ENCODE data around the gene SLC4A2.

The SLC4A2 gene

DNA sequence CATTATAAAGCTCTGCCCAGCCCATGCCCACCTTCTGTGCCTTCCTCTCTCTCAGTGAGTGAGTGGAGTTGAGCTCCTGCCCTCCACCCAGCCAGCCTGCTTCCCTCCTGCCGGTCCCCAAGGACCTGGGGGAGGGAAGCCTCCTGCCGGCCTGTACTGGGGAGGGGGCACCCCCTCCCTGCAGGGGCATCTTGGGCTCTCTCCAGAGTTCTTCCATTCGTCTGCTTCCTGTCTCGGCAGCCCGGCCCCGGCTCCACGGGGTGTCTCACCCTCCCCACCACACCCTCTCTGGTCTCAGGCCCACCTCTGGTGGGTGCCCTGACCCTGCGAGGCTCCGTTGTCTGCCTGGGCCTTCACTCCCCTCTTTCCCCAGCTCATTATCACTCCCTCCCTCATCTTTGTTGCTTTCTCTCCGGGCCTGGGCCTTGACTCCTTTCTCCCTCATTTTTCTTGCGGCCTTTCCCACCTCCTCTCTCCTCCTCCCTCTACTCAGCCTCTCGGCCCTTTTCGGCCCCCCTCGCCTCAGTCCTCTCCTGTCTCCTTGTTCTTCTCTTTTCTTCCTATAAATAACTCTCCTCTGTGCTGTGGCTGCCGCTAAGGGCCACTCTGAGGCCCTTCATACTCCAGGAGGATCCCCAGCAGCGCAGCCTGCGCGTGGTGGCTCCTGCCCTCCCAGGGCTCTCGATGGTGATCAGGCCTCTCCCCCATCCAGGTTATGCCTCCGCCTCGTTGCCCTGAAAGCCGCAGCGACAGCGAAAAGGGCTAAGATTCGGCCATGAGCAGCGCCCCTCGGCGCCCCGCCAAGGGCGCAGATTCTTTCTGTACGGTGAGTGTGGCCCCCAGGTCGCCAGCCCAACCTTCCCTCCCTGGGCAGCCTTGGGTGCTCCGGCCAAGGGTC, 2.1 kb downstream of the SLC4A2 start:
- peak overlapping the region; percentile 82 for H3K9ac ChIP-seq (ENCODE audit: low read depth, low read length)
- H3K4me1 ChIP-seq (ENCODE audit: control insufficient read depth, insufficient read depth, low read length), result peaks cover 49% of the 10 kb centered on the region

GRCh38 chr7:151062111-151062398, 2.7 kb downstream of the SLC4A2 start:
- H3K4me1 ChIP-seq (ENCODE audit: control insufficient read depth, insufficient read depth, low read length), result peaks cover 44% of the 10 kb centered on the region
- peaks cover 30% of the 10 kb centered on the region for H3K36me3 ChIP-seq (ENCODE audit: insufficient read depth, low read length)
- H3K27me3 ChIP-seq (ENCODE audit: control insufficient read depth, insufficient read depth, low read length), result no peaks in the 10 kb centered on the region
- H3K4me3 ChIP-seq (ENCODE audit: low read length), result peak overlapping the region; percentile 87
- peak overlapping the region; percentile 94 for H3K4me2 ChIP-seq (ENCODE audit: low read length)
- no peak overlapping the region for H3K9ac ChIP-seq (ENCODE audit: low read depth, low read length)
- no peaks in the 10 kb centered on the region for H3K9me3 ChIP-seq (replicated peaks; ENCODE audit: low read length)

More for the DNA sequence above, 2.1 kb downstream of the SLC4A2 start:
- Histone ChIP-seq H3K9me3 (replicated peaks; ENCODE audit: low read length) (no peaks in the 10 kb centered on the region), H3K4me3 (ENCODE audit: low read length) (peak overlapping the region; percentile 87), H3K4me2 (ENCODE audit: low read length) (peak overlapping the region; percentile 94), H3K27me3 (ENCODE audit: control insufficient read depth, insufficient read depth, low read length) (no peaks in the 10 kb centered on the region), H3K36me3 (ENCODE audit: insufficient read depth, low read length) (peaks cover 24% of the 10 kb centered on the region)

GRCh38 chr7:151062399-151063211, 3.2 kb downstream of the SLC4A2 start:
- Histone ChIP-seq H3K4me3 (ENCODE audit: low read length) (peak overlapping the region; percentile 87), H3K27me3 (ENCODE audit: control insufficient read depth, insufficient read depth, low read length) (no peaks in the 10 kb centered on the region), H3K4me1 (ENCODE audit: control insufficient read depth, insufficient read depth, low read length) (peaks cover 46% of the 10 kb centered on the region), H3K9me3 (replicated peaks; ENCODE audit: low read length) (no peaks in the 10 kb centered on the region), H3K9ac (ENCODE audit: low read depth, low read length) (peak overlapping the region; percentile 34), H3K4me2 (ENCODE audit: low read length) (peak overlapping the region; percentile 94), H3K36me3 (ENCODE audit: insufficient read depth, low read length) (peaks cover 35% of the 10 kb centered on the region)

- no peak overlapping the region for H3K9ac ChIP-seq (ENCODE audit: low read depth, low read length)
- H3K4me2 ChIP-seq (ENCODE audit: low read length), result peak overlapping the region; percentile 50
- H3K9me3 ChIP-seq (replicated peaks; ENCODE audit: low read length), result no peaks in the 10 kb centered on the region
- peaks cover 50% of the 10 kb centered on the region for H3K4me1 ChIP-seq (ENCODE audit: control insufficient read depth, insufficient read depth, low read length)
- H3K27me3 ChIP-seq (ENCODE audit: control insufficient read depth, insufficient read depth, low read length), result no peaks in the 10 kb centered on the region
- H3K4me3 ChIP-seq (ENCODE audit: low read length), result no peak overlapping the region
- H3K36me3 ChIP-seq (ENCODE audit: insufficient read depth, low read length), result peaks cover 41% of the 10 kb centered on the region
These were observed 3.8 kb downstream of the SLC4A2 start for GRCh38 chr7:151063212-151063561.

GRCh38 chr7:151064454-151064853, 5.1 kb downstream of the SLC4A2 start:
- no peaks in the 10 kb centered on the region for H3K9me3 ChIP-seq (replicated peaks; ENCODE audit: low read length)
- H3K36me3 ChIP-seq (ENCODE audit: insufficient read depth, low read length), result peaks cover 51% of the 10 kb centered on the region
- peaks cover 39% of the 10 kb centered on the region for H3K4me1 ChIP-seq (ENCODE audit: control insufficient read depth, insufficient read depth, low read length)
- H3K27me3 ChIP-seq (ENCODE audit: control insufficient read depth, insufficient read depth, low read length), result no peaks in the 10 kb centered on the region
- H3K4me2 ChIP-seq (ENCODE audit: low read length), result no peak overlapping the region
- H3K4me3 ChIP-seq (ENCODE audit: low read length), result no peak overlapping the region
- no peak overlapping the region for H3K9ac ChIP-seq (ENCODE audit: low read depth, low read length)

- Histone ChIP-seq H3K9ac (ENCODE audit: low read depth, low read length) (no peak overlapping the region), H3K27me3 (ENCODE audit: control insufficient read depth, insufficient read depth, low read length) (no peaks in the 10 kb centered on the region), H3K4me3 (ENCODE audit: low read length) (no peak overlapping the region), H3K36me3 (ENCODE audit: insufficient read depth, low read length) (peaks cover 56% of the 10 kb centered on the region), H3K4me2 (ENCODE audit: low read length) (no peak overlapping the region), H3K9me3 (replicated peaks; ENCODE audit: low read length) (no peaks in the 10 kb centered on the region), H3K4me1 (ENCODE audit: control insufficient read depth, insufficient read depth, low read length) (peaks cover 39% of the 10 kb centered on the region)
These were observed 5.6 kb downstream of the SLC4A2 start for GRCh38 chr7:151064993-151065392.

GRCh38 chr7:151065516-151065915, 6.1 kb downstream of the SLC4A2 start:
- H3K36me3 ChIP-seq (ENCODE audit: insufficient read depth, low read length), result peaks cover 60% of the 10 kb centered on the region
- no peak overlapping the region for H3K9ac ChIP-seq (ENCODE audit: low read depth, low read length)
- peaks cover 39% of the 10 kb centered on the region for H3K4me1 ChIP-seq (ENCODE audit: control insufficient read depth, insufficient read depth, low read length)
- no peaks in the 10 kb centered on the region for H3K27me3 ChIP-seq (ENCODE audit: control insufficient read depth, insufficient read depth, low read length)
- no peaks in the 10 kb centered on the region for H3K9me3 ChIP-seq (replicated peaks; ENCODE audit: low read length)
- H3K4me2 ChIP-seq (ENCODE audit: low read length), result no peak overlapping the region
- no peak overlapping the region for H3K4me3 ChIP-seq (ENCODE audit: low read length)

DNA sequence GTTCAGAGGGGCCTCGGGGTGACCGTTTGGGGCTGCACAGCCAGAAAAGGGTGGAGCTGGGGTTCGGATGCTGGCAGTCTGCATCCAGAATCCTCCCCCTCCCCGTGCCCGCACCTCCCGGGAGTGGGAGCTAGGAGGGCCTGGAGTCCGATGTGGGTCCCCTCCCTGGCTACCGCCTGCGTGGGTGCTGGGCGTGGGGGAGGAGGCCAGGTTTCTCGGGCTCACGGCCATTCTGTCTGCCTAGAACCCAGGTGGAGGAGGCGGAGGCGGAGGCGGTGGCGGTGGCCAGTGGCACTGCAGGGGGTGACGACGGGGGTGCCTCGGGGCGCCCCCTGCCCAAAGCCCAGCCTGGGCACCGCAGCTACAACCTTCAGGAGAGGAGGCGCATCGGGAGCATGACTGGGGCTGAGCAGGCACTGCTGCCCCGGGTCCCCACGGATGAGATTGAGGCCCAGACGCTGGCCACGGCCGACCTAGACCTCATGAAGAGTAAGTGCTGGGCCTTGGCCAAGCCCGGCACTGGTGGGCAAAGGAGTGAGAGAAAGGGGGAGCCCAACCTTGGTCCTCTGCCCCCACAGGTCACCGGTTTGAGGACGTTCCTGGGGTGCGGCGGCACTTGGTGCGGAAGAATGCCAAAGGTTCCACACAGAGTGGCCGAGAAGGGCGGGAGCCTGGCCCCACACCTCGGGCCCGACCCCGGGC, 7.0 kb downstream of the SLC4A2 start:
- no peak overlapping the region for H3K4me2 ChIP-seq (ENCODE audit: low read length)
- H3K4me3 ChIP-seq (ENCODE audit: low read length), result no peak overlapping the region
- H3K4me1 ChIP-seq (ENCODE audit: control insufficient read depth, insufficient read depth, low read length), result peaks cover 30% of the 10 kb centered on the region
- no peak overlapping the region for H3K9ac ChIP-seq (ENCODE audit: low read depth, low read length)
- H3K9me3 ChIP-seq (replicated peaks; ENCODE audit: low read length), result no peaks in the 10 kb centered on the region
- peaks cover 66% of the 10 kb centered on the region for H3K36me3 ChIP-seq (ENCODE audit: insufficient read depth, low read length)
- no peaks in the 10 kb centered on the region for H3K27me3 ChIP-seq (ENCODE audit: control insufficient read depth, insufficient read depth, low read length)

DNA sequence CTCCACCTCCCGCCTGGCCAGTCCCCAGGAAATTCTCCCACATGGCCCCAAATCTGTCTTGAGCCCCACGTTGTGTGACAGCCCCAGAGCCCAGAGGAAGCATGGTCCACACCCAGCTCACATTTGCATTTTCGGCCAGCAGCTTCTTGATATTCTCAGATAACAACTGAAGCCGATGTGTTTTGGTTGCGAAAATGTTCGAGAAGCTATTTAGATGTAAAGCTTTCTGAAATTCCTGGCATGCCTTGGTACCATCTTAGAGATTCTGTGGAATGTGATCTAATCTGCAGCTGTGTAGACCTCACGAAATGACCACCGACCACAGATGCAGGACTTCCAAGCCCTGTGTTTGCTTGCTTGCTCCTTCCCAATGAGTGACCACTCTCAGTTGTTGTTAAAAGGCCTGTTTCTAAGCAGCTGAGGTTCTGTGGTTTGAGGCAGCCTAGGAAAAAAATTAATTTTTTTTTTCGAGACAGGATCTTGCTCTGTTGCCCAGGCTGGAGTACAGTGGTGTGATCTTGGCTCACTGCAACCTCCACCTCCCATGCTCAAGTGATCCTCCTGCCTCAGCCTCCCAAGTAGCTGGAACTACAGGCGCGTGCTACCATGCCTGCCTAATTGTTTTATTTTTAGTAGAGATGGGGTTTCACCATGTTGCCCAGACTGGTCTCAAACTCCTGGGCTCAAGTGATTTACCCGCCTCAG, 8.8 kb downstream of the SLC4A2 start:
- Histone ChIP-seq H3K9ac (ENCODE audit: low read depth, low read length) (no peak overlapping the region), H3K36me3 (ENCODE audit: insufficient read depth, low read length) (peaks cover 75% of the 10 kb centered on the region), H3K4me1 (ENCODE audit: control insufficient read depth, insufficient read depth, low read length) (peaks cover 14% of the 10 kb centered on the region), H3K27me3 (ENCODE audit: control insufficient read depth, insufficient read depth, low read length) (no peaks in the 10 kb centered on the region), H3K9me3 (replicated peaks; ENCODE audit: low read length) (no peaks in the 10 kb centered on the region), H3K4me3 (ENCODE audit: low read length) (no peak overlapping the region), H3K4me2 (ENCODE audit: low read length) (no peak overlapping the region)

GRCh38 chr7:151069841-151070573, 10.6 kb downstream of the SLC4A2 start:
- H3K27me3 ChIP-seq (ENCODE audit: control insufficient read depth, insufficient read depth, low read length), result no peaks in the 10 kb centered on the region
- H3K4me2 ChIP-seq (ENCODE audit: low read length), result no peak overlapping the region
- H3K9me3 ChIP-seq (replicated peaks; ENCODE audit: low read length), result no peaks in the 10 kb centered on the region
- no peak overlapping the region for H3K4me3 ChIP-seq (ENCODE audit: low read length)
- H3K4me1 ChIP-seq (ENCODE audit: control insufficient read depth, insufficient read depth, low read length), result peaks cover 11% of the 10 kb centered on the region
- no peak overlapping the region for H3K9ac ChIP-seq (ENCODE audit: low read depth, low read length)
- H3K36me3 ChIP-seq (ENCODE audit: insufficient read depth, low read length), result peaks cover 83% of the 10 kb centered on the region

Data from skeletal muscle satellite cell (primary cell).